Measurements from ENCODE around the gene CAMTA1. TPM values are rescaled to one million over a fixed set of nuclear protein-coding genes. Genes with fewer than 3 reads are reported as not detected.

The CAMTA1 gene
- polyA plus RNA-seq, 1 donor from 2014 or later, result 162 TPM

DNA sequence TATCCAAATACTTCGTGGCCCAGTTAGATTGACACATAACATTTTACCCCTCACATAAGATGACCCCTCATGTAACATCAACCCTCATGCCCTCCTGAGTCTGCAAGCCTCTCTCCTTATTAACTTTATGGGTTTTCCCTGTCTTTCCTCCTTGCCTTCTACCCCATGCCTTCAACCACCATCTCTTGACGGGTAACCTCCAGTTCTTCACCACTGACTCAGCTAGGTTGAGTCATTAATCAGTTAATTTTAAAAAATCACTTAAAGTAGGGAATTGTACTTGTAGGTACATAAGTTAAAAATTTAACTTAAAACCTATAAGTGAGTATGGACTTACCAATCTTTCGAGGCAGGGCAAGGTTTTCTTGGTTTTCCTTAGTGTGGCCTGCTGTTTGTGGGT, 330.7 kb downstream of the CAMTA1 start:
- TF ChIP-seq RAD21 (conservative IDR thresholded peaks at IDR 0.05), result no peak
- no peak for TF ChIP-seq EP300 (conservative IDR thresholded peaks at IDR 0.05; ENCODE audit: poor library complexity, severe bottlenecking)
- no peak overlapping the region for H3K4me3 ChIP-seq (ENCODE audit: low read length)
- no peak overlapping the region for H3K27ac ChIP-seq (ENCODE audit: low read length)
- no peaks in the 10 kb centered on the region for H3K79me2 ChIP-seq (replicated peaks; ENCODE audit: insufficient read depth, low read length)
- no peaks in the 10 kb centered on the region for H3F3A ChIP-seq (ENCODE audit: insufficient read depth, low read length, poor library complexity, severe bottlenecking)
- H3K4me2 ChIP-seq (ENCODE audit: low read length), result no peak overlapping the region
- no peak overlapping the region for H2AFZ ChIP-seq (ENCODE audit: low read depth, low read length)
- H3K27me3 ChIP-seq (ENCODE audit: insufficient read depth, low read depth, low read length), result no peaks in the 10 kb centered on the region
- H3K36me3 ChIP-seq (ENCODE audit: insufficient read depth, low read length), result no peaks in the 10 kb centered on the region
- no peak overlapping the region for H3K9ac ChIP-seq (ENCODE audit: low read length)
- H4K20me1 ChIP-seq (ENCODE audit: insufficient read depth), result no peaks in the 10 kb centered on the region
- H3K9me2 ChIP-seq (ENCODE audit: insufficient read depth, low read length), result no peaks in the 10 kb centered on the region
- no peaks in the 10 kb centered on the region for H3K9me3 ChIP-seq (ENCODE audit: low read length)

DNA sequence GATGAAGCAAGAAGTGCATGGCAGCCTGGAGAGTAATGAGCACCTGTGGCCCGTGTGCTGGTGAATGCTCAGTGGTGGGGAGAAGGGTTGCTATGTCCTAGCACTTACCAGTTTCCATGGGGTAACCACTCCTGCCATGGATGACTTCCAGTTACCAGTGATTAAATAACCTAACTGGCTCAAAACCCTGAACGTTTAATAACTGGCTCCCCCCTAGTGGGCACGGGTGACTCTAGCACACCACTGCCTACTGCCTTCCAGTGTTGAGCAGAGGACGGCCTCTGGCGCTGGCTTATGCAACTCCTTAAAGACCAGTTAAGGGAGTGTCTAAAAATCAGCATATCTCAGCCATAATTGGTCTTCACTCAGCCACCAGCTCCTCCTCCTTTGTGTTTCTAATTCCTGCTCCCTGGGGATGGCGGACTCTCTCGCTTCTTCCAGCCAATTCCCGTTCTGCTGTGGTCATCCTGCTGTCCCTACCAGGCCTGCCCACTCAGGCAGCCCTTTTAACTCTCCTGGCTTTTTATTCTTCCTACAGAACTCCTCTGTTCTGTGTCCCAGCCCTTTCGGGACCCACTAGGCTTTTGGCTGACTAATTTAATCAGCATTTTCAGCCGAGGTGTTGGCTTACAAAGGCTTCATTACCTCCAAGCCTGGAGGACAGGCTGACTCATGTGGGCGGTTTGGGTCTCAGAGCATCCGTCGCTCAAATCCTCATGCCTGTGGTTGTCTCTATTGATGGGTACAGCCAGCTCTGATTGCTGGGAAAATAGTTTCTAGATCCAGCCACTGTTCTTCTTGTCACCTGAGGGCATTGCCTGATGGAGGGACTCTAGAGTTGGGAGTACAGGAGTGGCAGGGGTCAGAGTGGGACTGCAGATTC, 332.4 kb downstream of the CAMTA1 start:
- TF ChIP-seq, protein P1, sequence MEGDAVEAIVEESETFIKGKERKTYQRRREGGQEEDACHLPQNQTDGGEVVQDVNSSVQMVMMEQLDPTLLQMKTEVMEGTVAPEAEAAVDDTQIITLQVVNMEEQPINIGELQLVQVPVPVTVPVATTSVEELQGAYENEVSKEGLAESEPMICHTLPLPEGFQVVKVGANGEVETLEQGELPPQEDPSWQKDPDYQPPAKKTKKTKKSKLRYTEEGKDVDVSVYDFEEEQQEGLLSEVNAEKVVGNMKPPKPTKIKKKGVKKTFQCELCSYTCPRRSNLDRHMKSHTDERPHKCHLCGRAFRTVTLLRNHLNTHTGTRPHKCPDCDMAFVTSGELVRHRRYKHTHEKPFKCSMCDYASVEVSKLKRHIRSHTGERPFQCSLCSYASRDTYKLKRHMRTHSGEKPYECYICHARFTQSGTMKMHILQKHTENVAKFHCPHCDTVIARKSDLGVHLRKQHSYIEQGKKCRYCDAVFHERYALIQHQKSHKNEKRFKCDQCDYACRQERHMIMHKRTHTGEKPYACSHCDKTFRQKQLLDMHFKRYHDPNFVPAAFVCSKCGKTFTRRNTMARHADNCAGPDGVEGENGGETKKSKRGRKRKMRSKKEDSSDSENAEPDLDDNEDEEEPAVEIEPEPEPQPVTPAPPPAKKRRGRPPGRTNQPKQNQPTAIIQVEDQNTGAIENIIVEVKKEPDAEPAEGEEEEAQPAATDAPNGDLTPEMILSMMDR (IDR thresholded peaks at IDR 0.05; ENCODE audit: poor library complexity, severe bottlenecking), result no peak
- TF ChIP-seq SMC3 (conservative IDR thresholded peaks at IDR 0.05; ENCODE audit: poor library complexity) (no peak), EZH2 (IDR thresholded peaks at IDR 0.05; ENCODE audit: borderline replicate concordance, insufficient read depth, low read length, poor library complexity, severe bottlenecking) (no peak), EP300 (conservative IDR thresholded peaks at IDR 0.05; ENCODE audit: poor library complexity, severe bottlenecking) (no peak), RAD21 (conservative IDR thresholded peaks at IDR 0.05) (no peak), MXI1 (conservative IDR thresholded peaks at IDR 0.05; ENCODE audit: poor library complexity, severe bottlenecking) (no peak), TAF1 (IDR thresholded peaks at IDR 0.05; ENCODE audit: low read depth) (no peak), POLR2AphosphoS5 (IDR thresholded peaks at IDR 0.05) (no peak)
- TF ChIP-seq, protein P2, sequence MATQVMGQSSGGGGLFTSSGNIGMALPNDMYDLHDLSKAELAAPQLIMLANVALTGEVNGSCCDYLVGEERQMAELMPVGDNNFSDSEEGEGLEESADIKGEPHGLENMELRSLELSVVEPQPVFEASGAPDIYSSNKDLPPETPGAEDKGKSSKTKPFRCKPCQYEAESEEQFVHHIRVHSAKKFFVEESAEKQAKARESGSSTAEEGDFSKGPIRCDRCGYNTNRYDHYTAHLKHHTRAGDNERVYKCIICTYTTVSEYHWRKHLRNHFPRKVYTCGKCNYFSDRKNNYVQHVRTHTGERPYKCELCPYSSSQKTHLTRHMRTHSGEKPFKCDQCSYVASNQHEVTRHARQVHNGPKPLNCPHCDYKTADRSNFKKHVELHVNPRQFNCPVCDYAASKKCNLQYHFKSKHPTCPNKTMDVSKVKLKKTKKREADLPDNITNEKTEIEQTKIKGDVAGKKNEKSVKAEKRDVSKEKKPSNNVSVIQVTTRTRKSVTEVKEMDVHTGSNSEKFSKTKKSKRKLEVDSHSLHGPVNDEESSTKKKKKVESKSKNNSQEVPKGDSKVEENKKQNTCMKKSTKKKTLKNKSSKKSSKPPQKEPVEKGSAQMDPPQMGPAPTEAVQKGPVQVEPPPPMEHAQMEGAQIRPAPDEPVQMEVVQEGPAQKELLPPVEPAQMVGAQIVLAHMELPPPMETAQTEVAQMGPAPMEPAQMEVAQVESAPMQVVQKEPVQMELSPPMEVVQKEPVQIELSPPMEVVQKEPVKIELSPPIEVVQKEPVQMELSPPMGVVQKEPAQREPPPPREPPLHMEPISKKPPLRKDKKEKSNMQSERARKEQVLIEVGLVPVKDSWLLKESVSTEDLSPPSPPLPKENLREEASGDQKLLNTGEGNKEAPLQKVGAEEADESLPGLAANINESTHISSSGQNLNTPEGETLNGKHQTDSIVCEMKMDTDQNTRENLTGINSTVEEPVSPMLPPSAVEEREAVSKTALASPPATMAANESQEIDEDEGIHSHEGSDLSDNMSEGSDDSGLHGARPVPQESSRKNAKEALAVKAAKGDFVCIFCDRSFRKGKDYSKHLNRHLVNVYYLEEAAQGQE (IDR thresholded peaks at IDR 0.05; ENCODE audit: borderline replicate concordance), result no peak
- Histone ChIP-seq H4K20me1 (ENCODE audit: insufficient read depth) (no peaks in the 10 kb centered on the region), H3K9ac (ENCODE audit: low read length) (no peak overlapping the region), H3K9me2 (ENCODE audit: insufficient read depth, low read length) (no peaks in the 10 kb centered on the region), H3K27me3 (ENCODE audit: insufficient read depth, low read depth, low read length) (no peaks in the 10 kb centered on the region), H3K9me3 (ENCODE audit: low read length) (no peaks in the 10 kb centered on the region), H2AFZ (ENCODE audit: low read depth, low read length) (no peak overlapping the region), H3K4me2 (ENCODE audit: low read length) (no peak overlapping the region), H3K27ac (ENCODE audit: low read length) (no peak overlapping the region), H3K36me3 (ENCODE audit: insufficient read depth, low read length) (no peaks in the 10 kb centered on the region), H3K79me2 (replicated peaks; ENCODE audit: insufficient read depth, low read length) (no peaks in the 10 kb centered on the region), H3K4me3 (ENCODE audit: low read length) (no peak overlapping the region), H3F3A (ENCODE audit: insufficient read depth, low read length, poor library complexity, severe bottlenecking) (no peaks in the 10 kb centered on the region)

Data from neural cell (in vitro differentiated cells).